Measurements from ENCODE around the gene TNRC6C.

GRCh38 chr17:77999413-78000173 lies 41.1 kb downstream of the TNRC6C start:
- TF ChIP-seq, protein P1, sequence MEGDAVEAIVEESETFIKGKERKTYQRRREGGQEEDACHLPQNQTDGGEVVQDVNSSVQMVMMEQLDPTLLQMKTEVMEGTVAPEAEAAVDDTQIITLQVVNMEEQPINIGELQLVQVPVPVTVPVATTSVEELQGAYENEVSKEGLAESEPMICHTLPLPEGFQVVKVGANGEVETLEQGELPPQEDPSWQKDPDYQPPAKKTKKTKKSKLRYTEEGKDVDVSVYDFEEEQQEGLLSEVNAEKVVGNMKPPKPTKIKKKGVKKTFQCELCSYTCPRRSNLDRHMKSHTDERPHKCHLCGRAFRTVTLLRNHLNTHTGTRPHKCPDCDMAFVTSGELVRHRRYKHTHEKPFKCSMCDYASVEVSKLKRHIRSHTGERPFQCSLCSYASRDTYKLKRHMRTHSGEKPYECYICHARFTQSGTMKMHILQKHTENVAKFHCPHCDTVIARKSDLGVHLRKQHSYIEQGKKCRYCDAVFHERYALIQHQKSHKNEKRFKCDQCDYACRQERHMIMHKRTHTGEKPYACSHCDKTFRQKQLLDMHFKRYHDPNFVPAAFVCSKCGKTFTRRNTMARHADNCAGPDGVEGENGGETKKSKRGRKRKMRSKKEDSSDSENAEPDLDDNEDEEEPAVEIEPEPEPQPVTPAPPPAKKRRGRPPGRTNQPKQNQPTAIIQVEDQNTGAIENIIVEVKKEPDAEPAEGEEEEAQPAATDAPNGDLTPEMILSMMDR (conservative IDR thresholded peaks at IDR 0.05) = no peak
- no peak for TF ChIP-seq ZFX (IDR thresholded peaks at IDR 0.05)
